Measurements from ENCODE around the gene OR52E5. TPM values are rescaled to one million over a fixed set of nuclear protein-coding genes. Genes with fewer than 3 reads are reported as not detected.

The OR52E5 gene
- total RNA-seq, 2 donors from 2014 or later, result not detected

DNA sequence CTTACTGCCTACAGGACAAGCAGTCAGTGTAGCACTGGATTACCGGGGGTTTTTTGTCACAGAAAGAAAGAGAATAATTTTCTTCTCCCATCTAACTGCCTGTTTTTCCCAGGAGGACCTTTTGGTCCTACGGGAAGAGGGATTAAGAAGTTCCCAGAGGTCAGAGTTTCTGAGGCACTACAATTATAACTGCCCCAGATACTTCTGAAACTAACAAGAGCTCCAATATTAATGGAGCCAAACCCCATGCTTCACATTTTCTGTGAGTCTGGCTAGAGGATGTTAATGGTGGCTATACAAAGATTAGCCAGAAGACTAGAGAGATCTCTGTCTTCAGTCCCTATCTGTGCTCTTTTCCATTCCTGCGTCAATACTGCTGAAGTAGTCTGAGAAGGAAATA is 48.9 kb downstream of the OR52E5 start, which contains the start of gene OR56A3:
TSS of gene OR56A3 (plus strand) at position 301 of the 400 bp plus-strand sequence. CDS start 5,096 bp downstream, outside the sequence.
- no peaks in the 10 kb centered on the region for H3K4me1 Mint-ChIP-seq
- Histone ChIP-seq H3K4me3 (ENCODE audit: low read length) (no peak within 1 kb of the TSS), H3K27me3 (ENCODE audit: control insufficient read depth, insufficient read depth, low read length, poor library complexity, severe bottlenecking) (no peaks in the 10 kb centered on the region), H3K9ac (ENCODE audit: extremely low read depth, low read length, poor library complexity, severe bottlenecking) (no peak within 1 kb of the TSS), H3K27ac (ENCODE audit: low read depth, low read length) (no peak within 1 kb of the TSS), H3K9me3 (ENCODE audit: control insufficient read depth, low read length) (no peaks in the 10 kb centered on the region), H3K4me1 (ENCODE audit: control insufficient read depth, insufficient read depth, low read length) (no peaks in the 10 kb centered on the region), H3K36me3 (ENCODE audit: control insufficient read depth, insufficient read depth, low read length) (no peaks in the 10 kb centered on the region)
- TF ChIP-seq CTCF (conservative IDR thresholded peaks at IDR 0.05), result no peak
- H3K27ac Mint-ChIP-seq, result no peak within 1 kb of the TSS
- peaks cover 9% of the 10 kb centered on the region for H3K9me3 Mint-ChIP-seq
- no peaks in the 10 kb centered on the region for H3K36me3 Mint-ChIP-seq (ENCODE audit: low read depth)
- no peak for DNase-seq
- H3K27me3 Mint-ChIP-seq (ENCODE audit: insufficient read depth), result no peaks in the 10 kb centered on the region
- no peak within 1 kb of the TSS for H3K4me3 Mint-ChIP-seq
- WGBS, 2 experiments (ENCODE audit: insufficient coverage in 1 of 2, insufficient read length in 1 of 2), result 93 to 100% methylated on average over 1 to 3 of the region's 3 CpGs

Other genes with a start within 250 kb of the OR52E5 start
- 10 to 100 TPM; 16.0 to 21.4 TPM for gene TRIM5, start 208.1 kb upstream of the OR52E5 start, total RNA-seq
- gene TRIM22, start 203.4 kb upstream of the OR52E5 start, total RNA-seq, result 1 to 10 TPM; 1.1 to 3.1 TPM
- gene OR56B1, start 156.8 kb upstream of the OR52E5 start, total RNA-seq, result not detected
- not detected for gene OR52N4, start 139.0 kb upstream of the OR52E5 start, total RNA-seq
- gene OR52N5, start 109.9 kb upstream of the OR52E5 start, total RNA-seq, result not detected
- not detected for gene OR52N1, start 101.9 kb upstream of the OR52E5 start, total RNA-seq
- gene OR52N2, start 84.3 kb upstream of the OR52E5 start, total RNA-seq, result not detected
- gene OR52E6, start 51.3 kb upstream of the OR52E5 start, total RNA-seq, result not detected
- gene OR52E8, start 35.5 kb upstream of the OR52E5 start, total RNA-seq, result not detected
- not detected for gene OR52E4, start 12.6 kb upstream of the OR52E5 start, total RNA-seq
- gene OR56A3, start 49.0 kb downstream of the OR52E5 start, total RNA-seq, result not detected
- gene OR56A5, start 75.3 kb downstream of the OR52E5 start, total RNA-seq, result not detected
- under 1 TPM in 1 of 2 donors, not detected in 1; 0.33 TPM for gene OR52L1, start 93.8 kb downstream of the OR52E5 start, total RNA-seq
- gene OR56A4, start 113.7 kb downstream of the OR52E5 start, total RNA-seq, result under 1 TPM; 0.15 to 0.59 TPM
- under 1 TPM; 0.15 to 0.31 TPM for gene OR56A1, start 137.6 kb downstream of the OR52E5 start, total RNA-seq
- gene OR56B4, start 214.5 kb downstream of the OR52E5 start, total RNA-seq, result not detected

All from endodermal cell (in vitro differentiated cells).